Ascending aorta (tissue), 2 donors: Measurements from ENCODE around the gene MIF. TPM values are rescaled to one million over a fixed set of nuclear protein-coding genes. Genes with fewer than 3 reads are reported as not detected.
"Not testable (repeated sequence)": the region's sequence is repeated elsewhere in the genome, so short reads cannot be mapped to it uniquely, and the experiment has no call there.

Experiments
- DNase-seq, 2 donors: peaks; one replicate each; pipeline ENCODE4 v3.0.0-alpha.2; 2019; ENCODE audit warnings: low spot score in 2 of 2
- H3K27ac ChIP-seq, 2 donors: fragments of 200-600 bp; sonication (generic); one replicate each; pipeline ENCODE4 v1.5.1; 2016 to 2017; ENCODE audit warnings: mild to moderate bottlenecking in 1 of 2
- H3K27me3 ChIP-seq: fragments of 200-600 bp; sonication (generic); one replicate; pipeline ENCODE4 v1.5.1; 2017
- H3K36me3 ChIP-seq, 2 donors: fragments of 200-600 bp; sonication (generic); one replicate each; pipeline ENCODE4 v1.5.1; 2016
- H3K4me1 ChIP-seq, 2 donors: fragments of 200-600 bp; sonication (generic); one replicate each; pipeline ENCODE4 v1.5.1; 2016 to 2017; ENCODE audit warnings: mild to moderate bottlenecking in 1 of 2
- H3K4me3 ChIP-seq, 2 donors: fragments of 200-600 bp; sonication (generic); one replicate each; pipeline ENCODE4 v1.5.1; 2016 to 2017; ENCODE audit warnings: mild to moderate bottlenecking in 1 of 2
- H3K9me3 ChIP-seq, 2 donors: fragments of 200-600 bp; sonication (generic); one replicate each; pipeline ENCODE4 v1.5.1; 2016
- CTCF ChIP-seq, 3 experiments: fragments of 200-600 bp in 2 of 3; fragments of 450-650 bp in 1 of 3; sonication (generic) in 2 of 3; IDR thresholded peaks; one replicate each; pipeline ENCODE4 v1.5.1; 2016 to 2019; ENCODE audit warnings: antibody characterized with exemption in 3 of 3, mild to moderate bottlenecking in 1 of 3, moderate library complexity in 1 of 3
- intact Hi-C: fragments of 100-400 bp; cut with DNase I; formaldehyde crosslinking; loops from one replicate; pipeline ENCODE4 v1.15.1; 2023
- total RNA-seq: library from RNA; depleted of rRNA; stranded (reverse); fragments of >200 nt; gene quantifications from one replicate; pipeline ENCODE4 v1.1.0, GENCODE V29; 2016

Gene MIF
- total RNA-seq, 1 donor from 2014 or later, result 527 TPM

GRCh38 chr22:23896166-23896522, 2.0 kb downstream of the MIF start:
- DNase-seq, result no peak
- H3K27me3 ChIP-seq, result no peaks in the 10 kb centered on the region
- no peak for TF ChIP-seq CTCF (IDR thresholded peaks at IDR 0.05)
- H3K36me3 ChIP-seq, result peaks cover 15% of the 10 kb centered on the region in 2 donors
- H3K27ac ChIP-seq, result no peak overlapping the region
- H3K4me3 ChIP-seq, result no peak overlapping the region
- intact Hi-C loops, result loop anchor here (10.0 kb wide), 2 partner anchors 379 to 1669 kb away; partner anchors contain the start of genes GRK3 and SPECC1L
- peaks cover 4 to 16% of the 10 kb centered on the region in 2 donors for H3K4me1 ChIP-seq
- no peaks in the 10 kb centered on the region for H3K9me3 ChIP-seq

- DNase-seq, result no peak
- Histone ChIP-seq H3K9me3 (no peaks in the 10 kb centered on the region), H3K27me3 (no peaks in the 10 kb centered on the region), H3K36me3 (peaks cover 15% of the 10 kb centered on the region in 2 donors), H3K4me1 (peaks cover 4 to 16% of the 10 kb centered on the region in 2 donors), H3K4me3 (no peak overlapping the region), H3K27ac (no peak overlapping the region)
- intact Hi-C loops, result loop anchor here (10.0 kb wide), 2 partner anchors 378 to 1668 kb away; partner anchors contain the start of genes GRK3 and SPECC1L
- TF ChIP-seq CTCF (IDR thresholded peaks at IDR 0.05), result no peak
Measured at GRCh38 chr22:23896523-23897186, 2.5 kb downstream of the MIF start.

GRCh38 chr22:23897320-23897719, 3.1 kb downstream of the MIF start:
- Histone ChIP-seq H3K4me3 (no peak overlapping the region), H3K36me3 (peaks cover 15% of the 10 kb centered on the region in 2 donors), H3K4me1 (peaks cover 4 to 16% of the 10 kb centered on the region in 2 donors), H3K9me3 (no peaks in the 10 kb centered on the region), H3K27ac (no peak overlapping the region), H3K27me3 (no peaks in the 10 kb centered on the region)
- no peak for TF ChIP-seq CTCF (IDR thresholded peaks at IDR 0.05)
- no peak for DNase-seq
- intact Hi-C loops, result loop anchor here (10.0 kb wide), 2 partner anchors 377 to 1667 kb away; partner anchors contain the start of genes GRK3 and SPECC1L

- H3K36me3 ChIP-seq, result peaks cover 15% of the 10 kb centered on the region in 2 donors
- H3K4me3 ChIP-seq, result no peak overlapping the region
- no peaks in the 10 kb centered on the region for H3K9me3 ChIP-seq
- intact Hi-C loops, result loop anchor here (10.0 kb wide), 2 partner anchors 377 to 1667 kb away; partner anchors contain the start of genes GRK3 and SPECC1L
- peaks cover 4 to 16% of the 10 kb centered on the region in 2 donors for H3K4me1 ChIP-seq
- H3K27me3 ChIP-seq, result no peaks in the 10 kb centered on the region
- no peak for DNase-seq
- no peak for TF ChIP-seq CTCF (IDR thresholded peaks at IDR 0.05)
- no peak overlapping the region for H3K27ac ChIP-seq
Measured at GRCh38 chr22:23898006-23898974, 4.1 kb downstream of the MIF start.

GRCh38 chr22:23899042-23899745, 5.0 kb downstream of the MIF start:
- Histone ChIP-seq H3K4me1 (peaks cover 0 to 11% of the 10 kb centered on the region in 2 donors), H3K36me3 (peaks cover 15% of the 10 kb centered on the region in 2 donors), H3K27me3 (no peaks in the 10 kb centered on the region), H3K27ac (no peak overlapping the region), H3K9me3 (no peaks in the 10 kb centered on the region), H3K4me3 (no peak overlapping the region)
- intact Hi-C loops, result loop anchor here (10.0 kb wide), 2 partner anchors 376 to 1666 kb away; partner anchors contain the start of genes GRK3 and SPECC1L
- DNase-seq, result no peak
- no peak for TF ChIP-seq CTCF (IDR thresholded peaks at IDR 0.05)

- H3K27me3 ChIP-seq, H3K4me1 ChIP-seq, DNase-seq, H3K9me3 ChIP-seq, H3K4me3 ChIP-seq, H3K27ac ChIP-seq, intact Hi-C loops: not testable (repeated sequence)
- H3K36me3 ChIP-seq, result peaks cover 15% of the 10 kb centered on the region in 2 donors
Measured at GRCh38 chr22:23900227-23900626, 6.0 kb downstream of the MIF start.
